Putamen (tissue), 1 donor: ENCODE data around the gene LRRC3B.

Source experiments
- DNase-seq: peaks from one replicate; pipeline ENCODE4 v3.0.0-alpha.2; 2016; ENCODE audit warnings: low spot score

LRRC3B gene

DNA sequence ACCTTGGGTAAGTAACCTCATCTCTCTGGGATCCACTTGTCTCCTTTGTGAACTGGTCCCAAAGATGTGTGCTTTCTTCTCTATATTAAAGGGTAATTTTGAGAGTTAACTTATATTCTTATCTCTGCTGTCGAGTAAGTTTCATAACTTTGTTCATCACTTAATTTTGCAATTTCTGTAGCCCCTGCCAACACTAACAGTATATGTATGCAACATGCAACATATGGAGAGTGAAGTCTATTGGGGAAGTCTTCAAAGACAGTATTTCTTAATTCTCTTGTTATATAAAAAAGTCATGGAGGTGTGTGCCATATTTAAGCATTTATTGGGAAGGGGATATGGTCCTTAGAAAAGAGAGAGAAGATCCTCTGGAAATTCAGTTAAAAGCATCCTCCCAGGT, 85.9 kb downstream of the LRRC3B start:
- DNase-seq, result no peak

DNA sequence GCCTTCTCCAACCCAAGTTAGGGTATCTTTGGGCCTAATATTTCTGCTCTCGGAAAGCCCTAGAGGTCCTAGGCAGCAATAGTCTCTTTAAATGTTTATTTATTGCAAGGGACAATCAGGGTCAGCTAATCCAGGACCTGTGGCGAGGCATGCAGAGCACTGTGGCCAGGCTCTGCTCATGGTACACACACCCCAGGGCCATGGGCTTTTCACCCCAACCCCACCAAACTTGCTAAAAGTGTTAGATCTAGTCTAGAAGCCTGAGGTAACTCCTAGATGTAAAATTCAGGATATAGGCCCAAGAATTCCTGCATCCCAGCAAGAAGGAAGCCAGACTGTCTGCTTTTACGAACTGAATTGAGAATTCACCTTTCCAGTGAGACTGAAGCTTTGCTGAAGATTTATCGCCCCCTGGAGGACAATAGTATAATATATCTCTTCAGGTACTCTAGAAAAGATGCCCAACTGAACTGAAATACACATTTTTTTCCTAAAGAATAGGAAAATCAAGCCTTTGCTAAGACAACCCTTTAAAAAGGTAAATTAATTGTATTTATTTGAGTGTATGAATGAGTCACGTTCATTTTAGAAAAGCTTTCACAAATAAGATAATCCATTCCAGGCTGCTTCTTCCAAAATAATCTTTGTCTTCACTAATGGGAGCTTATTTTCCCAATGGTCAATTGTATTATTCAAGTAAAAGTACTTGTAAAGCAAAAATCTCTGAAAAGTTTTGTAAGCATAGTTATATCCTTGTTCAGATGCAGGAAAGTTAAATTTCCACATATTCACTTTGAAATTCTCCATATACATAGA, 89.8 kb downstream of the LRRC3B start:
- peak; percentile 47 for DNase-seq

DNA sequence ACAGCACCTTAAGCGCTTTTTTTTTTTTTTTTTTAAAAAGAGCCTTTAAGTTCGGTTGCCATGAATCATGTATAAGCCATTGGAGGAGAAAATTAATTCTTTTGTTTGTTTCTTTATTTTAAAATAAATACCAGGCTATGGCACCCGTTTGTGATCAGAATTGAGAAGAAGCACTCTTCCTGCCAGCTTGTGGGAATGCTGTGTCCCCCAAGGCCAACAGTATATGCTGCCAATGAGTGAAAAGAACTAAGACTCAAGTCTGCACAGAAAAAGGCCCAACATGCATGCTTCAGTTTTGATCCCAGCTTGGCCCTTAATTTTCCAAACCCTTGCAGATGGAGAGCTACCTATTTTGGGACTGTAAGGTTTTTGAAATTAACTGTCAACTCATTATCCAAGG, 90.5 kb downstream of the LRRC3B start:
- DNase-seq, result peak; percentile 20

DNA sequence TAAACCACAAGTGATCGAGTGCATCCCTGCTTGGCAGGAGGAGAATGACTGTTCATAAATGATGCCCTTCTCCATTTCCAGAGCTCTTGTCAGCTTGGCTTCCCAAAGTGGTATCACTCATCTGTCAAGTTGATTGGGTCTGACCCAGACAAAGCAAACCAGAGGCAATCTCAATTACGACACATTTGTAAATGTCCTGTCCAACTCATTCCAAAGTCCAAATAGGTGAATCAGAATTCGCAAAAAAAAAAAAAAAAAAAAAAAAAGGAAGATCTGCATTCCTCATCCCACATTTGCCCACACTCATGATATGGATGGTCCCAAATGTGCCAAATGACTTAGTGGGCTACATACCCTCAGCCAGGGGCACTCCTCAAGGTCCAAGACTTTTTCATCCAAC, 91.9 kb downstream of the LRRC3B start:
- DNase-seq, result no peak

DNA sequence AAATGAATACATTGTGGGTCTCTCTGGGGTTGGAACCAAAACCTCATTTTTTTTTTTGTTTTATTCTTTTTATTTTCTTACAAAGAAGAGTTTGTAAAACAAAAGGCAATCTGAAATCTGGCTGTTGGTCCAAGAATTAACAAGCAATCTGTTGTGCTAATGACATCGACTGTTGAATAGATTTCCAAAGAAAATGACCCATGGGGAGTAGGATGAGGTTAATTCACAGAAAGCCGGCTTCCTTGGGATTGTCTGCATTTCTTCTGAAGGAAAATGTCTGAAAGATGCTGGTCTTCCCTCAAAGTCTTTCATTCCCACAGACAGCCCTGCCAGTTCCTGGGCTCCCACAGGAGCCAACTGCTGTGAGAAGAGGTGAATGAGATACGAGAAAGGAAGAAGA, 92.9 kb downstream of the LRRC3B start:
- DNase-seq, result peak; percentile 41

DNA sequence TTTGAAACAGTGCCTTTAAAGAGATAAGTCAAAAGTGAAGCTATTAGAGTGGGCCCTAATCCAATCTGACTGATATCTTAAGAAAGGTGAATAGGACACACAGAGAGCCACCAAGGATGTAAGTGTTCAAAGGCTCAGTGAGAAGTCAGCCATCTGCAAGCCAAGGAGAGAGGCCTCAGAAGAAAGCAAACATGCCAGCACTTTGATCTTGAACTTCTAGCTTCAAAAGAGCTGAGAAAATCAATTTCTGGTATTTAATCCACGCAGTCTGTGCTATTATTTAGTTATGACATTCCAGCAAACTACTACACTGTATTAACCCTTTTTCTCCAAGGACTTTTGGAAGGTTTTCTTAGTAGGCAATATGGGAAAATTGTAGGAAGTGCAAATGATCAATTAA, 95.7 kb downstream of the LRRC3B start:
- no peak for DNase-seq

DNA sequence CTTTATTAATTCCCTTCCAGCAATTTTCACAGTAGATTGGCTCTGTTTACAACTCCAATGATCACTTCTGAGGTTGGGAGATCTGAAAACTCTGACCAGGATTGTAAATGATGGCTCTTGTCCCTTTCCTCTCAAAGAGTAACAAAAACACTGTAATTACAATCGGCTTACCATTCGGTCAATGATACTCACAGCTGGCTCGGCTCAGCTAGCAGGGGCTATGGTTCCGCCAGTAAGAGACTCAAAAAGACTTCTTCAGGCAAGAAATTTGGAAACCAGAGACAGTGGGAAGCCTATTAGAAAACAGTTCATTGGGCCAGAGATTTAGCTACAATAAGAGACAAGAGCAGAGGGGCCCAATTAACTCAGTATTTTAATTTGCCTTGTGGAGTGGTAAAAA, 96.6 kb downstream of the LRRC3B start:
- peak; percentile 40 for DNase-seq

DNA sequence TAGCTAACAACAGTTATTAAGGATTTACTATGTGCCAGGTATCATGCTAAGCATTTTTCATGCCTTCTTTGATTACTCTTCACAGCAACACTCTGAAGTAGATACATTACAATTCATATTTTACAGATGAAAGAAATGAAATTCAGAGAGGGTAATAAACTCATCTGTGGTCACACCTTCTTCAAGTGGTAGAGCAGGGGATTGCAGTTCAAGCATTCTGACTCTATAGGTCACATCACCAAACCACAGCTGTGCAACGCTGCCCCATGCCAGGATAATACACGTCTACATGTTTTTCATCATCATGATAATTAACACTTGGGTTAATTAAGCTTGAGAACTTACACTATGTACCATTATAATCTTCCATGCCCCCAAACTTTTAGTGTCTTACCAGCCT, 98.5 kb downstream of the LRRC3B start:
- no peak for DNase-seq

DNA sequence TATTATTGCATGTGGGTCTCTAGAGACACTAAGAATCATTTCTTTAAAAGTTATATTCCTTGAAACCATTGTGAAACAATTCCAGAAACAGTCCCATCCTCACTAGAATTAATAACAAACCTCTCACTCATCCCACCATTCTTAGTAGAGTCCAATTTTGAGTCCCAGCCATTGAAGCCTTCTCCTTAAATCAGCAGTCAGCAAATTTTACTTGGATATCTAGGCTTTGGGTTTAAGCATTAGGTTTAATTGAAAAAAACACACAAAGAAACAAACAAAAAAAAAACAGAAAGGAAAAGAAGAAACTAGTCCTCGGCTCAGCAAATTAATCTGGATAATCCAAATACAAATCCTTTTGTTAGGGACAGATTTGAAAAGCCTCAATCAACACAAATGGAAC, 109.3 kb downstream of the LRRC3B start:
- DNase-seq, result no peak

DNA sequence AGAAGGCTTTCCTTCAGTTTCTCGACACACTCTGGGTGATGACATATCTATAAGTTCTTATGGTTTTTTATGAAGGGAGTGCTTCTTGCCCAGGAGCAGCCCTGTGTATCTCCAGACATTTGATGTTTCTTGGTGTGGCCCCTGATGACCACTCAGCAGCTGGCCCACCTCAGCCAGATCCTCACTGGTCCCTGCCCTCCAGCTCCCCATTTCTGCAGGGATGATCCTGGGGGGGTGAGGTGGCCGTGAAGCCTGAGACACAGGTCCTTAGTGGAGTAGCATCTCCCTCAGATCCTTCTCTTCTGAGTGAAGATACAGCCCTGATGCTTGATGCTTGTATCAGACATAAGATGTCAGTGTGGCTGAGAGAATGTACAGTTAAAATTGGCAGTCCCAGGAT, 127.7 kb downstream of the LRRC3B start:
- DNase-seq, result no peak

DNA sequence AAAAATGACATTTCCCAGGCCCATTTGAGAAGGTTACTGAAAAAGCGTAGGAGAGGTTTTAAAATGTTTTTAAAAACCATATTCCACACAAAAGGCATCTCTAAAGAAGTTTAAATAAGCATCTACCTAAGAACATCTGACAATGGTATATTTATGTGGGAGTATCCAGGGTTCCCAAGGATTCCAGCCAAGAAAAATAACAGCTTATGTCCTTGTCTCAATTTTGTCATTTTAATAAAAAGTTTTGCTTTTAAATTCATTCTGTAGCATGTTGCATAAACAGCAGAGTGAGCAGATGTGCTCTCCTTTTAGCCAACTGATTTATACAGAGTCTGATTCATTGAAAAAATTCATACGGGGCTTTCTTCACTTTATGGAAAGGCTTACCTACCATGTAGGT, 129.9 kb downstream of the LRRC3B start:
- DNase-seq, result no peak

DNA sequence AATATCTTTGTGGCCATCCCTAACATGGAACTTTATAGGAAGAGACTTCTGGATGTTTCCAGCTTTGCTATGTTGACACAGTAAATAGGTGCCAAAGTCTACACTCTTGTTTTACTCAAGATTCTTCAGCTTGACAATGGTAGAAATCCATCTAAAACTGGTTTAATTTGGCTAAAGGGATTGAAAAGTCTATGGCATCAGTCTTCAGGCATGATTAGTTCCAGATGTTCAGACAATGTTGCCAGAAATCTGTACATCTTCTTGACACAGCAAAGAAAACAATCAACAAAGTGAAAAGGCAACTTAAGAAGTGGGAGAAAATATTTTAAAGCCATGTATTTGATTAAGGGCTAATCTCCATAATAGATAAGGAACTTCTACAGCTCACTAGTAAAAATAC, 130.5 kb downstream of the LRRC3B start:
- no peak for DNase-seq

DNA sequence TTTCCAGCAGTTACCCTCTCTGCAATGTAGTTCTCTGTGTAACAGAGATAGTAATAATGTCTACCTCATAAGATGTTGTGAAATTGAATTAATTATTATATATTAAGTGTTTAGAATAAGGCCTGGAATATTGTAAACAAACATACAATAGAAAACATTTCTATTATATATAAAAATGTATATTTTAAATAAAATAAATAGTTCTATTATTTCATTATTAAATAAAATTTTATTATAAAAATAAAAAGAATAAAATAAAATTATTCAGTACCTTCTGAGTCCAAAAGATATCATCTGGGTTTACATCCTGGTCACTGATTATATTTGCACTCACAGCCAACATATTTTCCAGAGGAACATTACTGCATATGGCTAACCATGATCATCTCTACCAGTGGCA, 135.4 kb downstream of the LRRC3B start:
- DNase-seq, result no peak
